Esophagus squamous epithelium (tissue), 5 donors: Measurements from ENCODE around the gene BARHL1. TPM values are rescaled to one million over a fixed set of nuclear protein-coding genes. Genes with fewer than 3 reads are reported as not detected.

ENCODE experiments used
- DNase-seq: peaks from one replicate; lab custom pipeline; 2025; lab: John Stamatoyannopoulos, UW
- H3K27ac ChIP-seq, 4 donors: fragments of 200-600 bp; sonication (generic); one replicate each; pipeline ENCODE4 v1.5.1; 2016 to 2019; ENCODE audit warnings: mild to moderate bottlenecking in 1 of 4
- H3K27me3 ChIP-seq, 4 donors: fragments of 200-600 bp; sonication (generic); 1 replicate in 3 of 4; 2 replicates in 1 of 4; pipeline versions ENCODE4 v1.5.1 to v1.6.0; 2017 to 2021; ENCODE audit warnings: antibody characterized with exemption in 1 of 4
- H3K36me3 ChIP-seq, 3 donors: fragments of 200-600 bp; sonication (generic); one replicate each; pipeline ENCODE4 v1.5.1; 2016 to 2019
- H3K4me1 ChIP-seq, 3 donors: fragments of 200-600 bp; sonication (generic); one replicate each; pipeline ENCODE4 v1.5.1; 2017 to 2019
- H3K4me3 ChIP-seq, 4 donors: fragments of 200-600 bp; sonication (generic); 1 replicate in 3 of 4; 2 replicates in 1 of 4; pipeline ENCODE4 v1.5.1; 2016 to 2019; ENCODE audit warnings: mild to moderate bottlenecking in 2 of 4, moderate library complexity in 1 of 4
- H3K9me3 ChIP-seq, 3 donors: fragments of 200-600 bp; sonication (generic); one replicate each; pipeline ENCODE4 v1.5.1; 2016 to 2019
- CTCF ChIP-seq, 6 experiments: fragments of 450-650 bp in 4 of 6; fragments of 200-600 bp in 2 of 6; sonication (generic) in 2 of 6; IDR thresholded peaks; one replicate each; pipeline ENCODE4 v1.5.1; 2016 to 2019; ENCODE audit warnings: antibody characterized with exemption in 6 of 6, mild to moderate bottlenecking in 4 of 6, moderate library complexity in 4 of 6
- POLR2A ChIP-seq, 4 donors: fragments of 450-650 bp; IDR thresholded peaks; one replicate each; pipeline ENCODE4 v1.6.1; 2017; ENCODE audit warnings: antibody characterized with exemption in 4 of 4, mild to moderate bottlenecking in 4 of 4, moderate library complexity in 3 of 4
- WGBS, 2 donors: methylation state at CpG; one replicate each; pipeline ENCODE4 v1.1.5; 2018; 5-methylcytosine and 5-hydroxymethylcytosine counted together
- intact Hi-C: fragments of 100-400 bp; cut with DNase I; formaldehyde crosslinking; loops from one replicate; pipeline ENCODE4 v1.15.0; 2022
- total RNA-seq, 4 donors: library from RNA; depleted of rRNA; stranded (reverse); fragments of >200 nt; gene quantifications; one replicate each; pipeline ENCODE4 v1.1.0, GENCODE V29; 2016
- donor health status: DM: yes; HTN: yes; CAD: no.

Gene BARHL1
- total RNA-seq, 4 donors from 2014 or later, result not detected

- Histone ChIP-seq H3K27ac (no peak overlapping the region), H3K36me3 (peaks cover 0 to 34% (median 13%) of the 10 kb centered on the region in 3 donors), H3K4me1 (peaks cover 0 to 36% (median 13%) of the 10 kb centered on the region in 3 donors), H3K27me3 (peaks cover 23 to 67% (median 37%) of the 10 kb centered on the region in 4 donors), H3K9me3 (no peaks in the 10 kb centered on the region), H3K4me3 (no peak overlapping the region)
- intact Hi-C loops, result no loop called here
- 35 to 38% methylated on average over 5 of the region's 6 CpGs for whole genome bisulfite sequencing, 2 donors
- TF ChIP-seq POLR2A (IDR thresholded peaks at IDR 0.05), result no peak
- TF ChIP-seq CTCF (IDR thresholded peaks at IDR 0.05), result no peak
- DNase-seq, result no peak
Observed at GRCh38 chr9:132591244-132591643, 8.8 kb downstream of the BARHL1 start.

- Histone ChIP-seq H3K36me3 (peaks cover 0 to 39% (median 13%) of the 10 kb centered on the region in 3 donors), H3K27ac (no peak overlapping the region), H3K27me3 (peaks cover 23 to 61% (median 31%) of the 10 kb centered on the region in 4 donors), H3K4me1 (peaks cover 0 to 31% (median 13%) of the 10 kb centered on the region in 3 donors), H3K9me3 (no peaks in the 10 kb centered on the region), H3K4me3 (no peak overlapping the region)
- DNase-seq, result no peak
- intact Hi-C loops, result no loop called here
- 62 to 63% methylated on average over 6 to 9 of the region's 9 CpGs for WGBS, 2 donors
- TF ChIP-seq CTCF (IDR thresholded peaks at IDR 0.05) (no peak), POLR2A (IDR thresholded peaks at IDR 0.05) (no peak)
Observed at GRCh38 chr9:132591751-132592314, 9.4 kb downstream of the BARHL1 start.

- peaks cover 18 to 55% (median 25%) of the 10 kb centered on the region in 4 donors for H3K27me3 ChIP-seq
- H3K27ac ChIP-seq, result no peak overlapping the region
- H3K36me3 ChIP-seq, result peaks cover 0 to 46% (median 13%) of the 10 kb centered on the region in 3 donors
- H3K4me3 ChIP-seq, result no peak overlapping the region
- WGBS, 2 donors, result 76 to 79% methylated on average over 7 to 8 of the region's 8 CpGs
- no peak for TF ChIP-seq CTCF (IDR thresholded peaks at IDR 0.05)
- intact Hi-C loops, result no loop called here
- no peaks in the 10 kb centered on the region for H3K9me3 ChIP-seq
- peaks cover 0 to 25% (median 13%) of the 10 kb centered on the region in 3 donors for H3K4me1 ChIP-seq
- no peak for DNase-seq
Observed at GRCh38 chr9:132592451-132592850, 10.0 kb downstream of the BARHL1 start.

DNA sequence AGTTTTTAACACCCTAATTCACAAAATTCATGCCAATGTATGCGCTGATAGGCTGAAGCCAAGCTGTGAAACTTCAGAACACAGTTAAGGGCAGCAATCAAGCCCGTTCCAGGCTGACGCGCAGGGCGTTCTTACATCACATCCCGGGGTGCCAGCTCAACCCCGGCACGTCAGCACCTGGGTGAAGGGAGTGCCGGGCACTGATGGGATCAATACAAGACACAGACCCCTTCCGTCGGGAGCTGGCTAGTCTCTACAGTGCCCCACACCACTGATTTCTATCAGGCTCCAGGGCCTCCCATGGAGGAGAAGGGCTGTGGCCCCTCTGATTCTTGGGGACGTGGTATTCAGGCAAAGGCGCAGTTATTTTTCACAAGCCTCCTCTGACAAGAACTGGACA is 12.0 kb downstream of the BARHL1 start:
- TF ChIP-seq POLR2A (IDR thresholded peaks at IDR 0.05) (no peak), CTCF (IDR thresholded peaks at IDR 0.05) (no peak)
- Histone ChIP-seq H3K4me1 (peaks cover 0 to 15% (median 13%) of the 10 kb centered on the region in 3 donors), H3K9me3 (no peaks in the 10 kb centered on the region), H3K27me3 (peaks cover 5 to 35% (median 8%) of the 10 kb centered on the region in 4 donors), H3K4me3 (no peak overlapping the region), H3K36me3 (peaks cover 0 to 65% (median 13%) of the 10 kb centered on the region in 3 donors), H3K27ac (no peak overlapping the region)
- intact Hi-C loops, result no loop called here
- DNase-seq, result no peak
- 97% methylated on average over 10 to 12 of the region's 13 CpGs for WGBS, 2 donors

GRCh38 chr9:132595319-132595718 is 12.9 kb downstream of the BARHL1 start:
- intact Hi-C loops, result no loop called here
- Histone ChIP-seq H3K9me3 (no peaks in the 10 kb centered on the region), H3K36me3 (peaks cover 0 to 74% (median 13%) of the 10 kb centered on the region in 3 donors), H3K4me1 (peaks cover 0 to 6% (median 4%) of the 10 kb centered on the region in 3 donors), H3K27ac (no peak overlapping the region), H3K4me3 (no peak overlapping the region), H3K27me3 (peaks cover 0 to 26% (median under 1%) of the 10 kb centered on the region in 4 donors)
- WGBS, 2 donors, result 82 to 91% methylated on average over 5 to 6 of the region's 6 CpGs
- DNase-seq, result no peak
- TF ChIP-seq CTCF (IDR thresholded peaks at IDR 0.05) (no peak), POLR2A (IDR thresholded peaks at IDR 0.05) (no peak)
